ENCODE data around the gene INTS13. TPM values are rescaled to one million over a fixed set of nuclear protein-coding genes. Genes with fewer than 3 reads are reported as not detected.

The INTS13 gene
- total and polyA plus RNA-seq, 2 donors (not counting 3 experiments of a cell fraction or from before 2014, with no cell fraction given), result 8.7 to 35.9 TPM

DNA sequence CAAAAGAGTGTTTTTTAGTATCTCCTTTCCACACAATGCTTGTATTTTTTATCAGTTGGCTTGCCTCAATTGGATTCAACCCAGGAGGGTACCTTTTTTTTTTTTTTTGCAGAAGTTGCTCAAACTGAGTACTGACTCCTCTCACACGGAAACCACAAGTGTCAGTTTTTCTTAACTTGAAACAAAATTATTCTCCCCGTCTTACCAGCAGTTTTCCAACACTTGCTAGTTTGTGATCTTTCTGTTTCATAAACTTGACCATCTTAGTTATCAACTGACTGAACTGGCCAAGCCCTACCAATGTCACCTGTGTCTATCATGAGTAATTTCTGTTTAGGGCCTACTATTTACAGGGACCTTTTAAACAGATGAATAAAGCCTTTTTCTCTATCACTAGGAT is 70.7 kb downstream of the INTS13 start:
- Histone ChIP-seq H4K20me1 (replicated peaks; ENCODE audit: control insufficient read depth, extremely low read depth, insufficient read depth, low read length) (no peaks in the 10 kb centered on the region), H3K4me3 (replicated peaks in 1 of 3; ENCODE audit: insufficient read depth in 1 of 3, low read depth in 1 of 3, low read length in 3 of 3) (no peak overlapping the region), H3K4me2 (ENCODE audit: insufficient read depth, low read length) (no peak overlapping the region), H3K79me2 (ENCODE audit: control insufficient read depth, insufficient read depth, low read length) (no peaks in the 10 kb centered on the region), H3K36me3 (ENCODE audit: control insufficient read depth in 2 of 2, extremely low read depth in 1 of 2, insufficient read depth in 2 of 2, low read length in 2 of 2) (no peaks in the 10 kb centered on the region), H3K9ac (replicated peaks; ENCODE audit: extremely low read depth, insufficient read depth, low read length) (no peak overlapping the region), H2AFZ (ENCODE audit: low read depth, low read length) (no peak overlapping the region), H3K27me3 (ENCODE audit: control insufficient read depth in 2 of 2, insufficient read depth in 2 of 2, low read length in 2 of 2) (no peaks in the 10 kb centered on the region), H3K9me1 (replicated peaks; ENCODE audit: control insufficient read depth, extremely low read depth, insufficient read depth, low read length) (peaks cover 2% of the 10 kb centered on the region), H3K4me1 (ENCODE audit: control insufficient read depth, extremely low read depth, insufficient read depth, low read length) (peaks cover 16% of the 10 kb centered on the region), H3K27ac (ENCODE audit: insufficient read depth, low read depth, low read length) (no peak overlapping the region), H3K9me3 (replicated peaks; ENCODE audit: control insufficient read depth, insufficient read depth, low read length) (no peaks in the 10 kb centered on the region)
- DNase-seq (ENCODE audit: low read depth, low spot score) (no peak), FAIRE-seq (peak; percentile 46)
- POLR2A ChIA-PET, result no interaction called here
- intact Hi-C loops (cut with micrococcal nuclease), result no loop called here
- no TSS peak for BruUV-seq (replicated peaks)
- no peak for TF ChIP-seq JUN (IDR thresholded peaks at IDR 0.05; ENCODE audit: borderline replicate concordance, insufficient read depth, insufficient read length, low read depth)
- TF ChIP-seq CTCF (IDR thresholded peaks at IDR 0.05; ENCODE audit: extremely low read depth in 1 of 2, insufficient read depth in 1 of 2, low read depth in 1 of 2, low read length in 2 of 2), result no peak
- no peak for TF ChIP-seq POLR2A (IDR thresholded peaks at IDR 0.05; ENCODE audit: low read depth, low read length)
- TF ChIP-seq EZH2 (IDR thresholded peaks at IDR 0.05; ENCODE audit: borderline replicate concordance, low read depth, low read length, severe bottlenecking), result no peak
- TF ChIP-seq, protein P1, sequence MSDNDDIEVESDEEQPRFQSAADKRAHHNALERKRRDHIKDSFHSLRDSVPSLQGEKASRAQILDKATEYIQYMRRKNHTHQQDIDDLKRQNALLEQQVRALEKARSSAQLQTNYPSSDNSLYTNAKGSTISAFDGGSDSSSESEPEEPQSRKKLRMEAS (IDR thresholded peaks at IDR 0.05; ENCODE audit: insufficient read depth, insufficient read length), result no peak
- no peak for TF ChIP-seq GATA2 (IDR thresholded peaks at IDR 0.05; ENCODE audit: insufficient read depth, insufficient read length, low read depth, low read length)
- TF ChIP-seq MYC (IDR thresholded peaks at IDR 0.05; ENCODE audit: low read depth, low read length), result no peak
- no peak for TF ChIP-seq POLR2AphosphoS5 (IDR thresholded peaks at IDR 0.05; ENCODE audit: insufficient read depth, low read depth, low read length)
- TF ChIP-seq FOS (IDR thresholded peaks at IDR 0.05; ENCODE audit: borderline replicate concordance, insufficient read depth, low read length), result no peak
- CTCF ChIA-PET, result interaction anchor here (1.2 to 1.5 kb wide), 2 partner anchors 18 to 22 kb away, joined by 4 to 9 read pairs; no protein-coding TSS in a partner anchor
- dilution Hi-C loops (cut with MboI; ENCODE audit: extremely low pct_ligation_motif_present, low sequenced_read_pairs), result no loop called here

All from endothelial cell of umbilical vein (primary cell).